LNCAP (cell line): ENCODE measurements around the gene PANK4.

Experiments used
- CTCF ChIP-seq: fragments of 450-650 bp; IDR thresholded peaks from 2 replicates; pipeline ENCODE4 v1.5.1; 2017; ENCODE audit warnings: mild to moderate bottlenecking

The PANK4 gene

GRCh38 chr1:2474933-2475371, 51.4 kb downstream of the PANK4 start:
- no peak for TF ChIP-seq CTCF

GRCh38 chr1:2474104-2474844, 52.1 kb downstream of the PANK4 start:
- no peak for TF ChIP-seq CTCF

GRCh38 chr1:2473198-2473597, 53.2 kb downstream of the PANK4 start:
- TF ChIP-seq CTCF: no peak

- TF ChIP-seq CTCF: no peak
Measured at GRCh38 chr1:2472561-2473177, 53.7 kb downstream of the PANK4 start.

- no peak for TF ChIP-seq CTCF
Measured at GRCh38 chr1:2472109-2472508, 54.3 kb downstream of the PANK4 start.

GRCh38 chr1:2471587-2472001, 54.8 kb downstream of the PANK4 start:
- no peak for TF ChIP-seq CTCF

GRCh38 chr1:2471159-2471471, 55.3 kb downstream of the PANK4 start:
- no peak for TF ChIP-seq CTCF
